ENCODE data around the gene XDH.

XDH gene

DNA sequence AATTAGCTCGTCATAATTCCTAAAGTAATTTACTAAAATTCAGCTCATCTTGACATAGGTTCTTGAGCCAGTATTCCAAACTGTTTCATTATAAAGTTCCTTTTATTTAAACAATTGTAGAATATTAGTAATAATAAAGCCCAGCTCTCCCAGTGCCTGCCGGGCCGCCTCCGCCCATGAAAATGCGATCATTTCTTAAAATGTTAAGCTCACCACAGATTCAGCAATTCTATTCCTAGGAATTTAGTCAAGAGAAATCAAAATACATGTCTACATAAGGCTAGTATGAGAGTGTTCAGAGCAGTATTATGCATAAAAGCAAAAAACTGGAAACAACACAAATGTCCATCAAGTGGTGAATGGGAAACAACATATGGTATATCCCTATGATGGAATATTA, 52.0 kb downstream of the XDH start:
- Histone ChIP-seq H3K79me2 (ENCODE audit: control insufficient read depth, low read length) (no peaks in the 10 kb centered on the region), H3K4me1 (ENCODE audit: control insufficient read depth, low read length) (no peaks in the 10 kb centered on the region), H3K27ac (ENCODE audit: low read depth, low read length) (no peak overlapping the region), H3K9me3 (ENCODE audit: control insufficient read depth, insufficient read depth, low read length) (no peaks in the 10 kb centered on the region), H4K20me1 (ENCODE audit: control insufficient read depth, insufficient read depth, low read depth, low read length) (no peaks in the 10 kb centered on the region), H3K4me3 (ENCODE audit: low read length) (no peak overlapping the region), H3F3A (ENCODE audit: control insufficient read depth, insufficient read depth) (no peaks in the 10 kb centered on the region), H3K27me3 (ENCODE audit: control insufficient read depth, low read length) (peaks cover 11% of the 10 kb centered on the region), H3K36me3 (ENCODE audit: control insufficient read depth, low read length) (no peaks in the 10 kb centered on the region), H3K4me2 (ENCODE audit: low read length) (no peak overlapping the region), H3K9me2 (replicated peaks; ENCODE audit: control insufficient read depth, low read length) (no peaks in the 10 kb centered on the region)
- TF ChIP-seq EZH2phosphoT487 (IDR thresholded peaks at IDR 0.05; ENCODE audit: borderline replicate concordance, low read length) = no peak
- TF ChIP-seq, protein P1, sequence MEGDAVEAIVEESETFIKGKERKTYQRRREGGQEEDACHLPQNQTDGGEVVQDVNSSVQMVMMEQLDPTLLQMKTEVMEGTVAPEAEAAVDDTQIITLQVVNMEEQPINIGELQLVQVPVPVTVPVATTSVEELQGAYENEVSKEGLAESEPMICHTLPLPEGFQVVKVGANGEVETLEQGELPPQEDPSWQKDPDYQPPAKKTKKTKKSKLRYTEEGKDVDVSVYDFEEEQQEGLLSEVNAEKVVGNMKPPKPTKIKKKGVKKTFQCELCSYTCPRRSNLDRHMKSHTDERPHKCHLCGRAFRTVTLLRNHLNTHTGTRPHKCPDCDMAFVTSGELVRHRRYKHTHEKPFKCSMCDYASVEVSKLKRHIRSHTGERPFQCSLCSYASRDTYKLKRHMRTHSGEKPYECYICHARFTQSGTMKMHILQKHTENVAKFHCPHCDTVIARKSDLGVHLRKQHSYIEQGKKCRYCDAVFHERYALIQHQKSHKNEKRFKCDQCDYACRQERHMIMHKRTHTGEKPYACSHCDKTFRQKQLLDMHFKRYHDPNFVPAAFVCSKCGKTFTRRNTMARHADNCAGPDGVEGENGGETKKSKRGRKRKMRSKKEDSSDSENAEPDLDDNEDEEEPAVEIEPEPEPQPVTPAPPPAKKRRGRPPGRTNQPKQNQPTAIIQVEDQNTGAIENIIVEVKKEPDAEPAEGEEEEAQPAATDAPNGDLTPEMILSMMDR (IDR thresholded peaks at IDR 0.05; ENCODE audit: low read depth, low read length, poor library complexity, severe bottlenecking) = no peak

- H3K4me3 ChIP-seq (ENCODE audit: low read length) = no peak overlapping the region
- H3K4me1 ChIP-seq (ENCODE audit: control insufficient read depth, low read length) = no peaks in the 10 kb centered on the region
- H3F3A ChIP-seq (ENCODE audit: control insufficient read depth, insufficient read depth) = no peaks in the 10 kb centered on the region
- H3K79me2 ChIP-seq (ENCODE audit: control insufficient read depth, low read length) = no peaks in the 10 kb centered on the region
- H3K9me3 ChIP-seq (ENCODE audit: control insufficient read depth, insufficient read depth, low read length) = no peaks in the 10 kb centered on the region
- no peaks in the 10 kb centered on the region for H4K20me1 ChIP-seq (ENCODE audit: control insufficient read depth, insufficient read depth, low read depth, low read length)
- TF ChIP-seq, protein P1 (IDR thresholded peaks at IDR 0.05; ENCODE audit: low read depth, low read length, poor library complexity, severe bottlenecking) = no peak
- TF ChIP-seq EZH2phosphoT487 (IDR thresholded peaks at IDR 0.05; ENCODE audit: borderline replicate concordance, low read length) = no peak
- H3K4me2 ChIP-seq (ENCODE audit: low read length) = no peak overlapping the region
- no peak overlapping the region for H3K27ac ChIP-seq (ENCODE audit: low read depth, low read length)
- H3K36me3 ChIP-seq (ENCODE audit: control insufficient read depth, low read length) = no peaks in the 10 kb centered on the region
- H3K9me2 ChIP-seq (replicated peaks; ENCODE audit: control insufficient read depth, low read length) = no peaks in the 10 kb centered on the region
- peaks cover 11% of the 10 kb centered on the region for H3K27me3 ChIP-seq (ENCODE audit: control insufficient read depth, low read length)
Observed at GRCh38 chr2:31359229-31359628, 55.3 kb downstream of the XDH start.

DNA sequence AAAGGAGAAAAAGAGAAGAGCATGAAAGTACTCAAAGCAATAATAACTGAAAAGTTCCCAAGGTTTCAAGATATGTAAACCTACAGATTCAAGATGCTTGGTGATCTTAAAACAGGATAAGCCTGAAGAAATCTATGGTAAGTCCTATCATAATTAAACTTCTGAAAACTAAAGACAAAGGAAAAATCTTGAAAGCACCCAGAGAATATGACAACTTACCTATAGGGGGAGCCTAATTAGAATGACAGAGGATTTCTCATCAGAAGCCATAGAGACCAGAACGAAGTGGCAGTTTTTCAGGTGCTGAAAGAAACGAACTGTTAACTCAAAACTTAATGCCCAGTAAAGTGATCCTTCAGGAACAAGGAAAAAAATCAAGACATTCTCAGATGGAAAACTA, 59.7 kb downstream of the XDH start:
- no peaks in the 10 kb centered on the region for H4K20me1 ChIP-seq (ENCODE audit: control insufficient read depth, insufficient read depth, low read depth, low read length)
- no peak overlapping the region for H3K4me2 ChIP-seq (ENCODE audit: low read length)
- peaks cover 8% of the 10 kb centered on the region for H3K27me3 ChIP-seq (ENCODE audit: control insufficient read depth, low read length)
- no peak overlapping the region for H3K4me3 ChIP-seq (ENCODE audit: low read length)
- H3K9me3 ChIP-seq (ENCODE audit: control insufficient read depth, insufficient read depth, low read length) = no peaks in the 10 kb centered on the region
- H3K36me3 ChIP-seq (ENCODE audit: control insufficient read depth, low read length) = no peaks in the 10 kb centered on the region
- H3K4me1 ChIP-seq (ENCODE audit: control insufficient read depth, low read length) = no peaks in the 10 kb centered on the region
- TF ChIP-seq, protein P1 (IDR thresholded peaks at IDR 0.05; ENCODE audit: low read depth, low read length, poor library complexity, severe bottlenecking) = peak; percentile 55
- TF ChIP-seq EZH2phosphoT487 (IDR thresholded peaks at IDR 0.05; ENCODE audit: borderline replicate concordance, low read length) = no peak
- no peak overlapping the region for H3K27ac ChIP-seq (ENCODE audit: low read depth, low read length)
- no peaks in the 10 kb centered on the region for H3K79me2 ChIP-seq (ENCODE audit: control insufficient read depth, low read length)
- H3K9me2 ChIP-seq (replicated peaks; ENCODE audit: control insufficient read depth, low read length) = no peaks in the 10 kb centered on the region
- H3F3A ChIP-seq (ENCODE audit: control insufficient read depth, insufficient read depth) = no peaks in the 10 kb centered on the region

DNA sequence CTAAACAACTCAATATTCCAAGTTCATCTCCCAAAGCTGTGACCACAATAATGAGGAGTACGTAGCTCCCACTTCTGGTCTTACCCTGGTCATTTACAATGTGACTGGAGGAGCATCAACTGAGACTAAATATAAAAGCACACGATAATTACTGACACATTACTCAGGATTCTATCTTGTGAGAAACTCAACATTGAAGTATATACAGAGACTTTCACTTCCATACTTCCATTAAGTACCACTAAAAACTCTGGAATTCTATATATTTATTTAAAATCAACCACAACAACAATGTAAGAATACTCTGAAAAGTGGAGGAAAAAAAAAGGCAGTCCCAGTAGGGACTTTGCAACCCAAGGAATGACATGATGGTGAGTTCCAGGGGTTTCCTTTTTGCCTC, 61.4 kb downstream of the XDH start:
- H4K20me1 ChIP-seq (ENCODE audit: control insufficient read depth, insufficient read depth, low read depth, low read length) = no peaks in the 10 kb centered on the region
- peaks cover 4% of the 10 kb centered on the region; the same call in 1 of the 2 replicates for H3K27me3 ChIP-seq (ENCODE audit: control insufficient read depth, low read length)
- no peaks in the 10 kb centered on the region for H3K79me2 ChIP-seq (ENCODE audit: control insufficient read depth, low read length)
- H3K9me3 ChIP-seq (ENCODE audit: control insufficient read depth, insufficient read depth, low read length) = no peaks in the 10 kb centered on the region
- H3F3A ChIP-seq (ENCODE audit: control insufficient read depth, insufficient read depth) = no peaks in the 10 kb centered on the region
- no peaks in the 10 kb centered on the region for H3K9me2 ChIP-seq (replicated peaks; ENCODE audit: control insufficient read depth, low read length)
- H3K4me2 ChIP-seq (ENCODE audit: low read length) = no peak overlapping the region
- no peaks in the 10 kb centered on the region for H3K4me1 ChIP-seq (ENCODE audit: control insufficient read depth, low read length)
- no peaks in the 10 kb centered on the region for H3K36me3 ChIP-seq (ENCODE audit: control insufficient read depth, low read length)
- no peak overlapping the region for H3K4me3 ChIP-seq (ENCODE audit: low read length)
- TF ChIP-seq, protein P1 (IDR thresholded peaks at IDR 0.05; ENCODE audit: low read depth, low read length, poor library complexity, severe bottlenecking) = no peak
- TF ChIP-seq EZH2phosphoT487 (IDR thresholded peaks at IDR 0.05; ENCODE audit: borderline replicate concordance, low read length) = no peak
- H3K27ac ChIP-seq (ENCODE audit: low read depth, low read length) = no peak overlapping the region

All from DOHH2 (cell line).